Panc1 (cell line): ENCODE results near the gene NFATC3. TPM values are rescaled to one million over a fixed set of nuclear protein-coding genes. Genes with fewer than 3 reads are reported as not detected.

Source experiments
- ATAC-seq: fragments of 200-7000 bp; cut with Tn5 transposase; 2 replicates; pipeline ENCODE4 v1.9.1; 2020; ENCODE audit warnings: mild to moderate bottlenecking, moderate library complexity
- BruUV-seq: library from RNA; stranded (reverse); fragments of 400-500 nt; replicated peaks from 2 replicates; lab custom pipeline; 2021; lab: Mats Ljungman, UMichigan
- CTCF ChIA-PET: fragments of 300-600 bp; sonication (Branson Sonifier 250); formaldehyde crosslinking; loops from one replicate; lab custom pipeline; 2022; ENCODE audit warnings: antibody characterized with exemption; lab: Charles Lee
- POLR2A ChIA-PET: fragments of 300-600 bp; sonication (Branson Sonifier 250); formaldehyde crosslinking; loops from one replicate; lab custom pipeline; 2022; ENCODE audit warnings: antibody characterized with exemption; lab: Charles Lee
- DNase-seq: peaks from one replicate; pipeline ENCODE4 v3.0.0-alpha.2; 2010; ENCODE audit warnings: low read depth, low spot score
- H3K27ac ChIP-seq: 2 replicates; pipeline ENCODE4 v1.5.1; 2011; ENCODE audit warnings: mild to moderate bottlenecking, low read length, inconsistent platforms
- H3K27me3 ChIP-seq: fragments of 200-500 bp; sonication (Bioruptor generic); 2 replicates; pipeline ENCODE4 v1.6.0; 2014; ENCODE audit warnings: low read length, inconsistent platforms; ENCODE audit not compliant: control insufficient read depth, insufficient read depth
- H3K36me3 ChIP-seq: fragments of 200-500 bp; sonication (Bioruptor generic); 2 replicates; pipeline ENCODE4 v1.5.1; 2014; ENCODE audit warnings: inconsistent platforms, mild to moderate bottlenecking, low read length, moderate library complexity; ENCODE audit not compliant: control insufficient read depth, insufficient read depth
- H3K4me1 ChIP-seq: 2 replicates; pipeline ENCODE4 v1.5.1; 2011; ENCODE audit warnings: inconsistent platforms, mild to moderate bottlenecking, low read length, moderate library complexity; ENCODE audit not compliant: control insufficient read depth, insufficient read depth
- H3K4me3 ChIP-seq, 2 experiments: 2 replicates each; pipeline ENCODE4 v1.5.1; 2011 to 2012; ENCODE audit warnings: low read depth in 2 of 2, low read length in 2 of 2, mild to moderate bottlenecking in 2 of 2, inconsistent platforms in 1 of 2, moderate library complexity in 1 of 2
- H3K9me3 ChIP-seq: fragments of 200-500 bp; sonication (Bioruptor generic); 2 replicates; pipeline ENCODE4 v1.5.1; 2014; ENCODE audit warnings: low read depth, mild to moderate bottlenecking, inconsistent platforms, low read length, moderate library complexity; ENCODE audit not compliant: control insufficient read depth, insufficient read depth
- POLR2AphosphoS5 ChIP-seq: IDR thresholded peaks from 2 replicates; pipeline ENCODE4 v1.6.1; 2012; ENCODE audit warnings: mild to moderate bottlenecking, low read depth, low read length, moderate library complexity
- REST ChIP-seq, 2 experiments: IDR thresholded peaks; 2 replicates each; pipeline ENCODE4 v1.6.1; 2011 to 2012; ENCODE audit warnings: low read depth in 2 of 2, control low read depth in 1 of 2, low read length in 1 of 2, mild to moderate bottlenecking in 1 of 2, moderate library complexity in 1 of 2; ENCODE audit not compliant: insufficient read depth in 1 of 2
- SIN3A ChIP-seq: IDR thresholded peaks from 2 replicates; pipeline ENCODE4 v1.6.1; 2012; ENCODE audit warnings: low read depth, mild to moderate bottlenecking, low read length, moderate library complexity, borderline replicate concordance; ENCODE audit not compliant: insufficient read depth
- TCF7L2 ChIP-seq: IDR thresholded peaks from 2 replicates; pipeline ENCODE4 v1.6.1; 2011; ENCODE audit warnings: mild to moderate bottlenecking, low read depth, low read length, inconsistent platforms
- in situ Hi-C: cut with HindIII; loops from 2 replicates; pipeline ENCODE4 v1.10.0; 2016; ENCODE audit warnings: low sequenced_read_pairs, low pct_unique_long_range_greater_than_20kb
- intact Hi-C: fragments of 100-400 bp; cut with micrococcal nuclease; formaldehyde crosslinking; loops from one replicate; pipeline ENCODE4 v1.10.0; 2022; ENCODE audit not compliant: unreplicated experiment
- total RNA-seq: library from RNA; stranded (reverse); gene quantifications from one replicate; pipeline ENCODE4 v1.2.1, GENCODE V29; 2021; ENCODE audit not compliant: unreplicated experiment
- TF ChIP-seq, protein P1 (sequence below): fragments of 450-650 bp; IDR thresholded peaks from 2 replicates; pipeline ENCODE4 v1.5.1; 2017; ENCODE audit warnings: mild to moderate bottlenecking

The NFATC3 gene
- total RNA-seq, 1 experiment from 2014 or later, result 24.8 TPM

DNA sequence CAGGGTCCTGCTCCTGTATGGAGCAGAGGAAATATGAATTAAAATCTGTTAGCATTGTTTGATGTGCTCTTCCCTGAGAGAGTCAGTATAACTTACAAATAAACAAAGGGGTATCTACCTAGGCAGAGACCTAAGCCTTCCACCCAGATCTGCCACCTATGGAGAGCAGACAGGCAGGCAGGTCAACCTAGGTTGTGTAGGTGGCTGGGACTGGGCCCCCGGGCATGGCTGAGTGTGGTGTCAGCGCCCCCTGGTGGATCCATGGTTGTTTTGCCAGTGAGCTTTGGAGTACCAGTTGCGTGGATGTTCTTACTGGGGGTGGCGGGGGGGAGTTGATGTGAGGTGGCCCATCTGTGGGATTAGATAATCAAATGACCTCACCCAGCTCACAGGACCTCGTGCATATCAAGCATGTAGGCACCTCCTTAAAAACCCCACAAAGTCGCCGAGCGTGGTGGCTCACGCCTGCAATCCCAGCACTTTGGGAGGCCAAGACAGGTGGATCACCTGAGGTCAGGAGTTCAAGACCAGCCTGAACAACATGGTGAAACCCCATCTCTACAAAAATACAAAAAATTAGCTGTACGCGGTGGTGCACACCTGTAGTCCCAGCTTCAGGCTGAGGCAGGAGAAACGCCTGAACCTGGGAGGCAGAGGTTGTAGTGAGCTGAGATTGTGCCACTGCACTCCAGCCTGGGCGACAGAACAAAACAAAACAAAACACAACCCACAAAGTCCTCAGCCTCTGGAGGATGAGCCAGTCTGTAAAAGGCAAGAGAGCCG lies 44.5 kb upstream of the NFATC3 start:
- CTCF ChIA-PET, result interaction anchor here (0.6 to 0.7 kb wide), 6 partner anchors 18 to 519 kb away, joined by 3 to 9 read pairs (median 4); partner anchors contain the start of genes DDX28 and DUS2

GRCh38 chr16:68041783-68042182 lies 43.4 kb upstream of the NFATC3 start:
- no peak for DNase-seq
- BruUV-seq, result no TSS peak
- ATAC-seq, result no peak
- Histone ChIP-seq H3K4me1 (no peaks in the 10 kb centered on the region), H3K9me3 (no peaks in the 10 kb centered on the region), H3K4me3 (no peak overlapping the region), H3K27me3 (no peaks in the 10 kb centered on the region), H3K27ac (no peak overlapping the region), H3K36me3 (no peaks in the 10 kb centered on the region)
- ChIA-PET CTCF (no interaction called here), POLR2A (no interaction called here)
- in situ Hi-C loops, result no loop called here
- TF ChIP-seq TCF7L2 (no peak), SIN3A (no peak), REST (IDR thresholded peaks at IDR 0.05; ENCODE audit: insufficient read depth in 1 of 2, low read depth in 2 of 2, low read length in 1 of 2) (no peak)
- TF ChIP-seq, protein P1, sequence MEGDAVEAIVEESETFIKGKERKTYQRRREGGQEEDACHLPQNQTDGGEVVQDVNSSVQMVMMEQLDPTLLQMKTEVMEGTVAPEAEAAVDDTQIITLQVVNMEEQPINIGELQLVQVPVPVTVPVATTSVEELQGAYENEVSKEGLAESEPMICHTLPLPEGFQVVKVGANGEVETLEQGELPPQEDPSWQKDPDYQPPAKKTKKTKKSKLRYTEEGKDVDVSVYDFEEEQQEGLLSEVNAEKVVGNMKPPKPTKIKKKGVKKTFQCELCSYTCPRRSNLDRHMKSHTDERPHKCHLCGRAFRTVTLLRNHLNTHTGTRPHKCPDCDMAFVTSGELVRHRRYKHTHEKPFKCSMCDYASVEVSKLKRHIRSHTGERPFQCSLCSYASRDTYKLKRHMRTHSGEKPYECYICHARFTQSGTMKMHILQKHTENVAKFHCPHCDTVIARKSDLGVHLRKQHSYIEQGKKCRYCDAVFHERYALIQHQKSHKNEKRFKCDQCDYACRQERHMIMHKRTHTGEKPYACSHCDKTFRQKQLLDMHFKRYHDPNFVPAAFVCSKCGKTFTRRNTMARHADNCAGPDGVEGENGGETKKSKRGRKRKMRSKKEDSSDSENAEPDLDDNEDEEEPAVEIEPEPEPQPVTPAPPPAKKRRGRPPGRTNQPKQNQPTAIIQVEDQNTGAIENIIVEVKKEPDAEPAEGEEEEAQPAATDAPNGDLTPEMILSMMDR, result no peak
- intact Hi-C loops, result loop anchor here (5.0 kb wide), 1 partner anchor 49 kb away; no protein-coding TSS in a partner anchor

More for the DNA sequence above, 44.5 kb upstream of the NFATC3 start:
- no peak overlapping the region for H3K4me3 ChIP-seq
- no peaks in the 10 kb centered on the region for H3K4me1 ChIP-seq
- H3K36me3 ChIP-seq, result no peaks in the 10 kb centered on the region
- H3K27me3 ChIP-seq, result no peaks in the 10 kb centered on the region
- POLR2A ChIA-PET, result no interaction called here
- in situ Hi-C loops (no loop called here), intact Hi-C loops (loop anchor here (5.0 kb wide), 1 partner anchor 48 kb away; no protein-coding TSS in a partner anchor)
- ATAC-seq, result peak; percentile 99
- TF ChIP-seq REST (IDR thresholded peaks at IDR 0.05; ENCODE audit: insufficient read depth in 1 of 2, low read depth in 2 of 2, low read length in 1 of 2), result no peak
- no peak for TF ChIP-seq POLR2AphosphoS5
- TF ChIP-seq, protein P1, result peak; percentile 90
- peak; percentile 35 for DNase-seq
- BruUV-seq, result no TSS peak
- no peaks in the 10 kb centered on the region for H3K9me3 ChIP-seq
- no peak overlapping the region for H3K27ac ChIP-seq
